HCT116 (cell line): ENCODE measurements around the gene ADGRV1. TPM values are rescaled to one million over a fixed set of nuclear protein-coding genes. Genes with fewer than 3 reads are reported as not detected.

ENCODE experiments used
- ATAC-seq: fragments of 200-7000 bp; cut with Tn5 transposase; 2 replicates; pipeline ENCODE4 v1.9.1; 2020; ENCODE audit warnings: mild to moderate bottlenecking, moderate library complexity
- BruUV-seq: library from RNA; stranded (reverse); fragments of 400-500 nt; replicated peaks from 2 replicates; lab custom pipeline; 2021; lab: Mats Ljungman, UMichigan
- CTCF ChIA-PET: fragments of 300-600 bp; sonication (Branson Sonifier 250); formaldehyde crosslinking; loops from one replicate; lab custom pipeline; 2021; ENCODE audit warnings: antibody characterized with exemption; lab: Charles Lee
- POLR2A ChIA-PET: fragments of 300-600, 350-600 bp; sonication (Branson Sonifier 250); formaldehyde crosslinking; loops from one replicate; lab custom pipeline; 2021; ENCODE audit warnings: antibody characterized with exemption; lab: Charles Lee
- RAD21 ChIA-PET, 2 experiments: fragments of 300-600 bp; sonication (Branson Sonifier 250); formaldehyde crosslinking; loops; one replicate each; lab custom pipeline; 2023; ENCODE audit warnings: low total read pairs in 2 of 2; ENCODE audit not compliant: uncharacterized antibody in 2 of 2, unreplicated experiment in 2 of 2, low non-redundant PET in 1 of 2; lab: Charles Lee
- DNase-seq: peaks from one replicate; pipeline ENCODE4 v3.0.0-alpha.2; 2010; ENCODE audit warnings: low read depth, low spot score
- H2AFZ ChIP-seq: fragments of 200-600 bp; shearing (Covaris generic), sonication (generic); 2 replicates; pipeline ENCODE4 v1.6.1; 2017; ENCODE audit warnings: low read depth, mixed run types, mixed read lengths, antibody characterized with exemption, low read length; ENCODE audit not compliant: poor library complexity, severe bottlenecking
- H3K27ac ChIP-seq: 2 replicates; pipeline ENCODE4 v1.5.1; 2012; ENCODE audit warnings: low read depth, low read length
- H3K27me3 ChIP-seq: fragments of 200-600 bp; sonication (generic); 2 replicates; pipeline ENCODE4 v1.6.1; 2016; ENCODE audit warnings: mixed run types, low read length, mixed read lengths; ENCODE audit not compliant: insufficient read depth
- H3K36me3 ChIP-seq, 2 experiments: fragments of 200-500 bp in 1 of 2; fragments of 200-600 bp in 1 of 2; sonication (Bioruptor generic) in 1 of 2; sonication (generic) in 1 of 2; 2 replicates each; pipeline versions ENCODE4 v1.5.1 to v1.6.1; 2014 to 2016; ENCODE audit warnings: low read length in 2 of 2, inconsistent platforms in 1 of 2, mixed read lengths in 1 of 2, mixed run types in 1 of 2; ENCODE audit not compliant: insufficient read depth in 2 of 2, control insufficient read depth in 1 of 2
- H3K4me1 ChIP-seq, 2 experiments: fragments of 200-600 bp in 1 of 2; sonication (generic) in 1 of 2; 2 replicates each; pipeline versions ENCODE4 v1.5.1 to v1.6.1; 2012 to 2017; ENCODE audit warnings: low read length in 2 of 2, inconsistent platforms in 1 of 2, mild to moderate bottlenecking in 1 of 2, mixed read lengths in 1 of 2, mixed run types in 1 of 2, moderate library complexity in 1 of 2; ENCODE audit not compliant: insufficient read depth in 2 of 2, control insufficient read depth in 1 of 2
- H3K4me2 ChIP-seq: fragments of 200-600 bp; sonication (generic); 2 replicates; pipeline ENCODE4 v1.6.1; 2017; ENCODE audit warnings: mixed run types, low read length, mixed read lengths
- H3K4me3 ChIP-seq, 2 experiments: fragments of 200-600 bp in 1 of 2; sonication (generic) in 1 of 2; replicated peaks in 1 of 2; 2 replicates each; pipeline ENCODE4 v1.5.1; 2011 to 2016; ENCODE audit warnings: low read length in 2 of 2, control low read depth in 1 of 2, low read depth in 1 of 2, mild to moderate bottlenecking in 1 of 2, mixed read lengths in 1 of 2, mixed run types in 1 of 2
- H3K79me2 ChIP-seq: fragments of 200-600 bp; sonication (generic); 2 replicates; pipeline ENCODE4 v1.6.1; 2017; ENCODE audit warnings: mild to moderate bottlenecking, mixed run types, low read length, moderate library complexity, mixed read lengths; ENCODE audit not compliant: insufficient read depth
- H3K9ac ChIP-seq: fragments of 200-600 bp; sonication (generic); 2 replicates; pipeline ENCODE4 v1.6.1; 2016; ENCODE audit warnings: low read length, mixed read lengths
- H3K9me2 ChIP-seq: fragments of 200-600 bp; sonication (generic), shearing (Covaris generic); 2 replicates; pipeline ENCODE4 v1.6.1; 2017; ENCODE audit warnings: mixed run types, mild to moderate bottlenecking, moderate library complexity; ENCODE audit not compliant: insufficient read depth
- H3K9me3 ChIP-seq, 2 experiments: fragments of 200-500 bp in 1 of 2; fragments of 200-600 bp in 1 of 2; sonication (Bioruptor generic) in 1 of 2; sonication (generic) in 1 of 2; 2 replicates each; pipeline ENCODE4 v1.6.1; 2014 to 2017; ENCODE audit warnings: low read length in 2 of 2, mixed read lengths in 2 of 2, inconsistent platforms in 1 of 2, low read depth in 1 of 2, mild to moderate bottlenecking in 1 of 2, mixed run types in 1 of 2, moderate library complexity in 1 of 2; ENCODE audit not compliant: control insufficient read depth in 1 of 2, insufficient read depth in 1 of 2
- H4K20me1 ChIP-seq: fragments of 200-600 bp; sonication (generic), shearing (Covaris generic); 2 replicates; pipeline ENCODE4 v1.6.1; 2017; ENCODE audit warnings: mixed run types, mild to moderate bottlenecking, moderate library complexity; ENCODE audit not compliant: insufficient read depth
- CBX3 ChIP-seq: IDR thresholded peaks from 2 replicates; pipeline ENCODE4 v1.6.1; 2012; ENCODE audit warnings: low read depth
- CEBPB ChIP-seq: IDR thresholded peaks from 2 replicates; pipeline ENCODE4 v1.6.1; 2012; ENCODE audit warnings: low read depth
- EGR1 ChIP-seq: IDR thresholded peaks from 2 replicates; pipeline ENCODE4 v1.6.1; 2012; ENCODE audit warnings: low read depth
- ELF1 ChIP-seq: IDR thresholded peaks from 2 replicates; pipeline ENCODE4 v1.6.1; 2012; ENCODE audit warnings: low read depth, borderline replicate concordance
- EZH2phosphoT487 ChIP-seq: fragments of 200-600 bp; IDR thresholded peaks from 2 replicates; pipeline ENCODE4 v1.6.1; 2018; ENCODE audit warnings: antibody characterized with exemption, borderline replicate concordance
- FOSL1 ChIP-seq: IDR thresholded peaks from 2 replicates; pipeline ENCODE4 v1.6.1; 2012; ENCODE audit warnings: low read depth
- JUND ChIP-seq: IDR thresholded peaks from 2 replicates; pipeline ENCODE4 v1.6.1; 2012
- POLR2A ChIP-seq: IDR thresholded peaks from 2 replicates; pipeline ENCODE4 v1.7.0; 2011; ENCODE audit warnings: borderline replicate concordance; ENCODE audit not compliant: insufficient read depth, insufficient read length; ENCODE audit errors: extremely low read depth
- POLR2AphosphoS5 ChIP-seq: IDR thresholded peaks from 2 replicates; pipeline ENCODE4 v1.6.1; 2011; ENCODE audit warnings: mild to moderate bottlenecking, low read depth, low read length, moderate library complexity
- RAD21 ChIP-seq: IDR thresholded peaks from 2 replicates; pipeline ENCODE4 v1.6.1; 2012; ENCODE audit warnings: low read depth, mild to moderate bottlenecking
- REST ChIP-seq: IDR thresholded peaks from 2 replicates; pipeline ENCODE4 v1.6.1; 2012; ENCODE audit warnings: low read depth
- SP1 ChIP-seq: IDR thresholded peaks from 2 replicates; pipeline ENCODE4 v1.6.1; 2012; ENCODE audit warnings: low read depth
- SRF ChIP-seq: IDR thresholded peaks from 2 replicates; pipeline ENCODE4 v1.6.1; 2012; ENCODE audit warnings: low read depth
- ZBTB33 ChIP-seq: IDR thresholded peaks from 2 replicates; pipeline ENCODE4 v1.6.1; 2011; ENCODE audit warnings: mild to moderate bottlenecking, low read length, moderate library complexity; ENCODE audit not compliant: insufficient replicate concordance; ENCODE audit errors: extremely low read depth
- ZNF274 ChIP-seq: fragments of 200-500 bp; sonication (Bioruptor generic); IDR thresholded peaks from 2 replicates; pipeline ENCODE4 v1.6.1; 2014; ENCODE audit warnings: mild to moderate bottlenecking, low read depth, low read length, inconsistent platforms
- intact Hi-C: fragments of 100-400 bp; cut with micrococcal nuclease; formaldehyde crosslinking; loops from 2 replicates; pipeline ENCODE4 v1.10.0; 2022
- total RNA-seq: library from RNA; stranded (reverse); gene quantifications from one replicate; pipeline ENCODE4 v1.2.1, GENCODE V29; 2021; ENCODE audit not compliant: unreplicated experiment
- TF ChIP-seq, protein P1 (sequence below): IDR thresholded peaks from 2 replicates; pipeline ENCODE4 v1.6.1; 2012
- TF ChIP-seq, protein P2 (sequence below): IDR thresholded peaks from 2 replicates; pipeline ENCODE4 v1.6.1; 2012

ADGRV1 gene
- total RNA-seq, 1 experiment from 2014 or later, result 6.0 TPM

- no peak for TF ChIP-seq ZNF274
- no peak for TF ChIP-seq RAD21
- TF ChIP-seq POLR2AphosphoS5, result no peak
- no peak for TF ChIP-seq SRF
- no peak for TF ChIP-seq EZH2phosphoT487
- no peak for TF ChIP-seq EGR1
- TF ChIP-seq FOSL1, result no peak
These were observed 449.3 kb downstream of the ADGRV1 start (continued) for GRCh38 chr5:91007780-91008402.

GRCh38 chr5:91010090-91010489 lies 451.5 kb downstream of the ADGRV1 start:
- ChIA-PET RAD21 (no interaction called here), CTCF (no interaction called here)
- TF ChIP-seq, protein P1, sequence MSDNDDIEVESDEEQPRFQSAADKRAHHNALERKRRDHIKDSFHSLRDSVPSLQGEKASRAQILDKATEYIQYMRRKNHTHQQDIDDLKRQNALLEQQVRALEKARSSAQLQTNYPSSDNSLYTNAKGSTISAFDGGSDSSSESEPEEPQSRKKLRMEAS, result no peak
- TF ChIP-seq ELF1 (no peak), CBX3 (no peak), CEBPB (no peak), JUND (no peak), ZNF274 (no peak), ZBTB33 (no peak), POLR2A (no peak), POLR2AphosphoS5 (no peak), EGR1 (no peak), REST (no peak), FOSL1 (no peak), SP1 (no peak)
- TF ChIP-seq, protein P2, sequence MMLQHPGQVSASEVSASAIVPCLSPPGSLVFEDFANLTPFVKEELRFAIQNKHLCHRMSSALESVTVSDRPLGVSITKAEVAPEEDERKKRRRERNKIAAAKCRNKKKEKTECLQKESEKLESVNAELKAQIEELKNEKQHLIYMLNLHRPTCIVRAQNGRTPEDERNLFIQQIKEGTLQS, result no peak

More at GRCh38 chr5:91010090-91010489, 451.5 kb downstream of the ADGRV1 start:
- H4K20me1 ChIP-seq, result no peaks in the 10 kb centered on the region
- no peaks in the 10 kb centered on the region for H3K79me2 ChIP-seq
- POLR2A ChIA-PET, result no interaction called here
- no peak overlapping the region for H3K9ac ChIP-seq
- no peak overlapping the region for H3K4me3 ChIP-seq
- no TSS peak for BruUV-seq
- H3K9me2 ChIP-seq, result no peaks in the 10 kb centered on the region; the same call in 1 of the 2 replicates
- no peak overlapping the region for H3K27ac ChIP-seq
- DNase-seq (no peak), ATAC-seq (no peak)
- intact Hi-C loops, result no loop called here
- H3K9me3 ChIP-seq, result 0 out of 4 replicates have a peak, but pooled peaks cover 0 to 3% of the 10 kb centered on the region in 2 experiments
- H3K4me1 ChIP-seq, result no peaks in the 10 kb centered on the region
- H2AFZ ChIP-seq, result no peak overlapping the region
- no peaks in the 10 kb centered on the region for H3K36me3 ChIP-seq
- H3K4me2 ChIP-seq, result no peak overlapping the region
- H3K27me3 ChIP-seq, result no peaks in the 10 kb centered on the region
